ENCODE measurements around the gene KLK1.

KLK1 gene

GRCh38 chr19:50830266-50831025 is 6.9 kb upstream of the KLK1 start:
- DNase-seq (ENCODE audit: extremely low read depth, low read depth), result no peak
- no peak for TF ChIP-seq CTCF (IDR thresholded peaks at IDR 0.05; ENCODE audit: low read depth, low read length)

GRCh38 chr19:50829801-50830200 is 6.2 kb upstream of the KLK1 start:
- no peak for DNase-seq (ENCODE audit: extremely low read depth, low read depth)
- TF ChIP-seq CTCF (IDR thresholded peaks at IDR 0.05; ENCODE audit: low read depth, low read length), result no peak

- DNase-seq (ENCODE audit: extremely low read depth, low read depth), result no peak
Observed at GRCh38 chr19:50827476-50827875, 3.9 kb upstream of the KLK1 start.

GRCh38 chr19:50826492-50827240 is 3.1 kb upstream of the KLK1 start:
- DNase-seq (ENCODE audit: extremely low read depth, low read depth), result no peak
- no peak for TF ChIP-seq CTCF (IDR thresholded peaks at IDR 0.05; ENCODE audit: low read depth, low read length)

More at GRCh38 chr19:50827476-50827875, 3.9 kb upstream of the KLK1 start:
- no peak for TF ChIP-seq CTCF (IDR thresholded peaks at IDR 0.05; ENCODE audit: low read depth, low read length)

- no peak for TF ChIP-seq CTCF (IDR thresholded peaks at IDR 0.05; ENCODE audit: low read depth, low read length)
- no peak for DNase-seq (ENCODE audit: extremely low read depth, low read depth)
Observed at GRCh38 chr19:50822661-50823208, 852 bp downstream of the KLK1 start.

GRCh38 chr19:50821622-50822021 is 2.0 kb downstream of the KLK1 start:
- DNase-seq (ENCODE audit: extremely low read depth, low read depth), result no peak
- no peak for TF ChIP-seq CTCF (IDR thresholded peaks at IDR 0.05; ENCODE audit: low read depth, low read length)

GRCh38 chr19:50821248-50821612 is 2.4 kb downstream of the KLK1 start:
- TF ChIP-seq CTCF (IDR thresholded peaks at IDR 0.05; ENCODE audit: low read depth, low read length), result no peak
- DNase-seq (ENCODE audit: extremely low read depth, low read depth), result no peak
